Activated naive CD4-positive, alpha-beta T cell treated with Interleukin-2 at 50 U/mL for 16 hours (primary cell): Measurements from ENCODE around the gene RXFP4.
A peak's percentile ranks its signal among the peaks of the same experiment; 100 is the strongest.

Experiments used
- DNase-seq: peaks from one replicate; pipeline ENCODE4 v3.0.0-alpha.2; 2020

RXFP4 gene

GRCh38 chr1:155962599-155963211 lies 21.3 kb downstream of the RXFP4 start:
- no peak for DNase-seq

DNA sequence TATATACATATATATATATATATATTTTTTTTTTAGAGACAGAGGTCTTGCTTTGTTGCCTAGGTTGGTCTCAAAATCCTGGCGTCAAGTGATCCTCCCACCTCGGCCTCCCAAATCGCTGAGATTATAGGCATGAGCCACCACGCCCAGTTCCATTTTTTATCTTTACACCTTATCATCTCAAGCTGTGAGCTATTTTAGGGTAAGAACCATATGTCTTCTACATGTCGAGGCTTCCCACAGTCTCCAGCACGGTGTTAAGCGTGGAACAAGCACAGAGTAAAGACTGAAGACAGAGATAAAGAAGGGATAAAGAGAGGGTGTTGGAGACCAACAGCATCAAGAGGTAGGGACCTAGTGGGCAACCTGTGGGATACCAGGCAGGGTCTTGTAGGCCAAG lies 22.8 kb downstream of the RXFP4 start:
- no peak for DNase-seq

DNA sequence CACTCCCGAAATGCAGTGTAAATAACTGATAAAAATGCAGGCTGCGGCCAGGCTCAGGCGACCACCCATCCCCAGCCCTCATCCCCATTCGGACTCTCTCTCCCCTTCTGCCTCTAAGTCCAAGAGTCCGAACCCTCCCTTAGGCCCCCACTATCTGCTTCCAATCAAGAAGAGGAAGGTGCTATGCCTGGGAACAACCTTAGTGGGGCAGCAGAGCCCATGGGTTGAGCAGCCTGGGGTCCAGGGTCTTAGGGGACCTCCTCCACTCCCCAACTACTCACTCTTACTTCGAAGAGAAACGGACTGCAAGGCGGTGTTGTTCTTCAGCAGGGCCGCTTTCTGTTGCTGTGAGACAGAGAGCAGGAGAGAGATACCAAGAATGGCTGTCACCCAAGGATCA lies 24.7 kb downstream of the RXFP4 start:
- no peak for DNase-seq

GRCh38 chr1:155966750-155967149 lies 25.3 kb downstream of the RXFP4 start:
- DNase-seq, result no peak

- DNase-seq, result no peak
Measured at GRCh38 chr1:155967341-155968050, 26.1 kb downstream of the RXFP4 start.

GRCh38 chr1:155968051-155968400 lies 26.6 kb downstream of the RXFP4 start:
- no peak for DNase-seq

- DNase-seq, result no peak
Measured at GRCh38 chr1:155968670-155969069, 27.2 kb downstream of the RXFP4 start.

DNA sequence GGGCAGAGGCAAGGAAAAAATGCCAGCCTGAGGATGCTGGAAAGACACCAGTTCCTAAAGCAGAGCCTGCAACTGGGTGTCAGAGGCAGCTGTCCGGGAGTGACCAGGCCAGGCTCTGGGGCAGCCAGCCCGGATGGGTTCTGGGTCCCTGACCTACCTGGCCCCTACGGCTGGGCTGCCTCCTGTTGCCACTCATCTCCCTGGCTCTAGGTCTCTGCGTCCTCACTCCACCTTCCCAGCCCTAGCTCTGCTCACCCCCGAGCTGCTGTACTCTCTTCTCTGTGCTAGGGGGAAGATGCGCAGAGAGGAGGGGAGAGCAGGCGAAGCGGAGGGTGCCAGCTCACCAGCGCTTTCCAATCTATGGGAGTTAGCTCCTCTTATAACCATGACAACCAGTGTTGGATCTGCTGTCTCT lies 27.9 kb downstream of the RXFP4 start:
- no peak for DNase-seq

DNA sequence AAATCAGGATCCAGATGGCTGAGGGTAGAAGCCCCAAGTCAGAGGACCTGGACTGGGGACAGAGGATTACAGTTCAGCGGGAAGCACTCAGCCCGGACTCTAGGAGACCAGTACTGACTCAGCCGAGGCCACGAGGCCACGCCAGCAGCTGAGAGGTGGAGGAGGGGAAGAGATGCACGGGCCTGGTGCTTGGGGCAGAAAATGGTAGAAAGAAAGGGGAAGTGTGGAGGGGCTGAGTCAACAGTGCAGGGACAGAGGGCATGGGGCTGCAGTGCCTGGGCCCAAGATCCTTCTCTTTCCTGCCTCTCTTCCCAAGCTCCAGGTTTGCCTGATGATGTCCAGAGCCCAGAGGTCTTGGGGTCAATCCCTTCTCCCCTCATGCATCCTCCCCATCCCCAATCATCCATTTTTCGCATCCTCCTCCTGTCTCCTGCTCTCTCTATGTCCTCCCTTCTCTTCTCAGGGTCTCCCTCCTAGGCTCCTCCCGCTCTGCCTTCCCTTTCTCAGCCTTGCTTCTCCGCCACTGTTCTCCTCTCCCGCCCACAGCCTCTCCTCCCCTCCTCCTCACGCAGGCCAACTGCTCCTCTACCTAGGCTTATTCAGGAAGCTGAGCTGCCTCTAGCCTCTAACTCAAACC lies 29.2 kb downstream of the RXFP4 start:
- peak; percentile 40 for DNase-seq

- no peak for DNase-seq
Measured at GRCh38 chr1:155971910-155972809, 30.7 kb downstream of the RXFP4 start.

GRCh38 chr1:155973723-155974122 lies 32.3 kb downstream of the RXFP4 start:
- DNase-seq, result no peak

GRCh38 chr1:155974208-155975115 lies 33.0 kb downstream of the RXFP4 start:
- DNase-seq, result no peak

DNA sequence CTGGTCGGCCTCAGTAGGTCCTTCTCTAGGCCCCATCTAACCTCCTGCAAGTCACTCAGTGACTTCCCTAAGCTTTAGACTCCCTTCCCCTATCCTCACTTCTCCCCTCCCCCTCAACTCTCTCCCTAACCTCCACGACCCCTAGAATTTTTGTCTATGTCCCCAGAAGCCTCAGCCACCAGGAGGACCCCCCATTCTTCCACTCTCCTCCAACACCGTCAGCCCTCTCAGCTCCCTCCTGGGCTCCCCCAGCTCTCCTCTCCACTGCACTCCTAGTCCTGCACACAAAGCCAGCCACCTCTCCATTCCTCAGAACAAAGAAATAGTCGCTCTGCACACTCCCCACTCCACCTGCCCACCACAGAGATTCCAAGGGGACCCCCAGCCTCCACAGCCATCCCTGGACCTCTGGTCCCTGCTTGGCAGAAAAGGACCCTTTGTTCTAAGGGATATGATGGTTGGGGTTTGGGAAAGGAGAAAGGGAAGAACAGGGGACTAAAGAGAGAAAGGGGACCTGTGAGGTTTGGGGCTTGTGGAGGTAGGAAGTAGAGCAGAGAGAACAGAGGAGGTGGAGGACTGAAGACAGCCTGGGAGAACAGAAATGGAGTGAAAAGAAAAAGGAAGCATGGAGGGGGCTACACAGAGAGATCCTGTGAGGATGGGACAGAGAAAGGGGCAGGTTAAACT lies 34.1 kb downstream of the RXFP4 start:
- no peak for DNase-seq

DNA sequence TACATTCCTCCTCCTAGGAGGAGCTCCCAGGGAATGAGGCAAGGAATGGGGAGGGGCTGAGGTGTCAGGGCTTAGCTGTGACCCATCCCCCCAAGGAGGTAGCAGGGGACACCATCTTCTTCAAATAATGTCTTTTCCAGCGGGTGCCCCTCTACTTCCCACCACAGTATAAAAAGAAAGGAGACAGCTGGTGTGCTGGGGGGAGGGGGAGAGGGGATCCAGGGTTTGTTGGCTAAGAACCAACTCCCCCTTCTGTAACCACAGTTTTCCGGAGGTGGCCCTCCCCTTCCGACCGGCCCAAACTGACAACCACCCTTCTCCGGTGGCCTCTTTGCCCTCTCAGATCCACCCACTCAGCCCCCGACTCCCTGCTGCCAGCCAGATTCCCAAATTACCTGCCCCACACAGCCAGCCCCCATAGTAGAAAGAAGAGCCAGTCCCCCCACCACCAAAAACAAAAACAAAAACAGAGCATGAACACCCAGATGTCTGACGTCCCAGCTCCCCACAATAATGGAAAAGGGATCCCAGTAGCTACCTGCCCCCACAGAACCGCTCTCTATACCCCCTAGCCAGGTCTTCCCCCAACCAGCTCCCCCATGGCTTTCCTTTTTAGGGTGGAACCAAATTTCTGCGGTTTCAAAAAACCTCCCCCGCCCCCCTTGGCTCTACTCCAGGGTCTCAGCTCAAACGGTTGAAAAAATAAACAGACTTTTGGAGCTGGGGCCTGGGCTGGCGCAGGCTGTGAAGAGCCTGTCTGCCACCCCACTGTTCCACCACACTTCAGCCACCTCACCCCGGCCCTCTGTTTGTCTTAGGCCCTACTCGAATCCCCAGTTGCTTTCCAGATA lies 34.8 kb downstream of the RXFP4 start:
- peak; percentile 65 for DNase-seq

DNA sequence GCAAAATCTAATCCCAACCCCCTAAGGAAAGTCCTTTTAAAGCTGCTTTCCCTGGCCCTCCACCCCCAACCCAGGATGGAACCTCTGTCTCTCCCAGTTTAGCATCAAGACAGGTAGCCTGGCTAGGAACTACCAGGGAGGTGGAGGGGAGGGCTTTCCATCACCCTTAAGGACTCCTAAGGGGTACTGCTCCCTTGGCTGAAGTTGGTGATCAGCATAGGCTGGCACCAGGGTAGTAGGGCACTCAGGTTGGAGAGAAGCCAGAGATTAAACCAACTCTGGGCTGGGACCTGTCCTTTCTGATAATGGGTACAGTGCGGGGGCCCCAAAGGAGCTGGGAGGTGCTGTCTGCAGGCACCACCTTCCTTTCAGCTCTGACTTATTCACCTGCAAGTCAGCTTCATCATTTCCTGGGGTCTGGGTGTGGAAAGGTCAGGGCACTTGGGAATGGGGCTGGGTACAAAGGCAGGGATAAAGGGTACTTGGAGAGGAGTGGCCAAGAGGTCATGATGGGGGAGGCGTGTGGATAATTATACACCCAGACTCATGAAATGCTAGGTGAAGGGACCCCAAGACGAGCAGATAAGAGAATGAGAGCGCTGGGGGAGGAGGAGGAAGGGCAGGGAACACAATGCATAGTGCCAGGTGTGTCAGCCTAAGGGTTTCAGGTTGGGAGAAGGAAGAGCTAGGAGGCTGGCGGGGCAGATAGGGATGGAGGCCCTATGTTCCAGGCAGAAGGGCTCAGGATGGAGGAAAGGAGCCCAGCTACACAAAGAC lies 35.7 kb downstream of the RXFP4 start:
- DNase-seq, result peak; percentile 31

DNA sequence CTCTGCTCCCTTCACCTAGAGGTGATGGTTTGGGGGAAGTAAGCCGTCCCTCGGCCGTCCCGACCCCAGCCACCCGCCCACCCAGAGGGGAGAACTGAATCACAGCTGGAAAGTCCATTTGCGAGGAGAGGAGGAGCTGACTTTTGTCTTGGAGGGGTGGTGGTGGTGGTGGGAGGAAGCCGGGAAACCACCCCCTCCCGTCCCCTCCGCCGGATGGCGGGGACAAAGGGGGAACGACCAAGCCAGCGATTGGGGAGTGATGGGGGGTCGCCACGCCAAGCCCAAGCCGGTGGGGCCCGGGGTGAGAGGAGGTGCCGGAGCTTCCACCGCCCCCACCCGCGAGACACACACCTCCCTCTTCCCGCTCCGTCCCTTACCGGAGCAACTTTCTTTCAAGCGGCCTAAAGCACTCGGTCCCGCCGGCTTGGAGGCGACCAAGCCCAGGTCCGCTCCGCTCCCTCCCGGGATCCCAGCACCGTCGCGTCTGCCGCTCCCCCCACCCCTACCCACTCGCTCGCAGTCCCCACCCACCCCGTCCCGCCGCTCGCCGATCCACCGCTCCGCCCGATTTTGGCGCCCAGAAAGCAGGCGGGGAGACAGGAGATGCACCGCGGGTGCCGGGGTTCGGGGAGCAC lies 36.4 kb downstream of the RXFP4 start:
- peak; percentile 80 for DNase-seq

DNA sequence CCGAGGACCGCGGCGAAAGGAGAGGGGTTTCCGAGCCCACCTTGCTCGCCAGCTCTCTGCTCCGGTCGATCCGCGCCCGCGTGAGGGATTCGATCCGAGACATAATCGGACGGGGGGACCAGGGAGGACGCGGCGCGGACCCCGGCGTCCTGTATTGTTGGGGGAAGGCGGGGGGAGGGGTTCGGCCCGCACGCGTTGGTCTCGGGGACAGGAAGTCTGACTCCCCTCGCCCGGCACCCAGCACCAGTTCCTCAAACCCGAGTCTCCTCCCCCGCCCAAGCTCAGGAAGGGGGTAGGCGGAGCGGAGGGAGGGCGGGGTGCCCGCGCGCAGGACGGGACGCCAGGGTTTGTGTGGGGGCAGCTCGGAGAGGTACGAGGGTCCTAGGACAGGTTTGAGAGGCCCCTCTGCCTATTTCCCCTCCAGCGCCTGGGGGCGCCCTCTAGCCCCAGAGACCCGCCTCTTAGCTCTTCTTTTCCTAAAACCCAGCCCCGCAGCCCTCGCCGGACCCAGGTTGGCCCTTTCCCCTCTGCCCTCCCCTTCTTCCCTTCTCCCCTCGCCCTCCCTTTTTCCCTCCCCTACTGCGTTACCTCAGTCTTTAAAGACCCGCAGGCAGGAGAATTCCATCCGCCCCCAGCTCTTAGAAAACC lies 37.0 kb downstream of the RXFP4 start, which contains the start of gene ARHGEF2:
Gene ARHGEF2 (minus strand): TSS at position 223 of the 648 bp plus-strand sequence. CDS start 120 bp downstream, at position 103.
- peak; percentile 78 for DNase-seq

GRCh38 chr1:155978973-155979429 lies 37.6 kb downstream of the RXFP4 start:
- DNase-seq, result peak; percentile 16
